GM12892 (cell line): ENCODE results near the gene BTBD10.

ENCODE experiments used
- POLR2A ChIP-seq: IDR thresholded peaks from 2 replicates; pipeline ENCODE4 v1.6.1; 2011; ENCODE audit warnings: low read depth, low read length, control low read depth
- POLR2AphosphoS5 ChIP-seq: IDR thresholded peaks from 2 replicates; pipeline ENCODE4 v1.6.1; 2011; ENCODE audit warnings: low read depth, low read length, control low read depth

GRCh38 chr11:13494051-13494450 is 31.0 kb upstream of the BTBD10 start:
- TF ChIP-seq POLR2A: no peak
- TF ChIP-seq POLR2AphosphoS5: no peak
